ENCODE results near the gene MYADML2. TPM values are rescaled to one million over a fixed set of nuclear protein-coding genes. Genes with fewer than 3 reads are reported as not detected.
A peak's percentile ranks its signal among the peaks of the same experiment; 100 is the strongest.

The MYADML2 gene
- total RNA-seq, 1 donor from 2014 or later, result not detected

- TF ChIP-seq CTCF (IDR thresholded peaks at IDR 0.05; ENCODE audit: insufficient read depth, low read length, severe bottlenecking), result no peak
- H3K4me3 ChIP-seq (ENCODE audit: low read depth, low read length), result no peak overlapping the region
- H3K36me3 ChIP-seq (ENCODE audit: control insufficient read depth, insufficient read depth, low read length), result no peaks in the 10 kb centered on the region
- no peak for DNase-seq (ENCODE audit: low read depth)
- no peaks in the 10 kb centered on the region for H3K27me3 ChIP-seq (ENCODE audit: control insufficient read depth, insufficient read depth, low read length)
- FAIRE-seq, result no peak
Measured at GRCh38 chr17:81951785-81952684, 5.0 kb upstream of the MYADML2 start.

- H3K36me3 ChIP-seq (ENCODE audit: control insufficient read depth, insufficient read depth, low read length), result no peaks in the 10 kb centered on the region
- no peak for TF ChIP-seq CTCF (IDR thresholded peaks at IDR 0.05; ENCODE audit: insufficient read depth, low read length, severe bottlenecking)
- no peak overlapping the region for H3K4me3 ChIP-seq (ENCODE audit: low read depth, low read length)
- H3K27me3 ChIP-seq (ENCODE audit: control insufficient read depth, insufficient read depth, low read length), result no peaks in the 10 kb centered on the region
- no peak for DNase-seq (ENCODE audit: low read depth)
- FAIRE-seq, result peak; percentile 62
Measured at GRCh38 chr17:81950501-81950900, 3.5 kb upstream of the MYADML2 start.

- no peak for TF ChIP-seq CTCF (IDR thresholded peaks at IDR 0.05; ENCODE audit: insufficient read depth, low read length, severe bottlenecking)
- Histone ChIP-seq H3K27me3 (ENCODE audit: control insufficient read depth, insufficient read depth, low read length) (no peaks in the 10 kb centered on the region), H3K4me3 (ENCODE audit: low read depth, low read length) (no peak overlapping the region), H3K36me3 (ENCODE audit: control insufficient read depth, insufficient read depth, low read length) (no peaks in the 10 kb centered on the region)
- no peak for FAIRE-seq
- DNase-seq (ENCODE audit: low read depth), result no peak
Measured at GRCh38 chr17:81948635-81949378, 1.8 kb upstream of the MYADML2 start.

- TF ChIP-seq CTCF (IDR thresholded peaks at IDR 0.05; ENCODE audit: insufficient read depth, low read length, severe bottlenecking), result no peak
- no peaks in the 10 kb centered on the region for H3K27me3 ChIP-seq (ENCODE audit: control insufficient read depth, insufficient read depth, low read length)
- FAIRE-seq (no peak), DNase-seq (ENCODE audit: low read depth) (no peak)
- H3K36me3 ChIP-seq (ENCODE audit: control insufficient read depth, insufficient read depth, low read length), result no peaks in the 10 kb centered on the region
- no peak overlapping the region for H3K4me3 ChIP-seq (ENCODE audit: low read depth, low read length)
Measured at GRCh38 chr17:81944858-81945257, 2.2 kb downstream of the MYADML2 start.

GRCh38 chr17:81942167-81942553 is 4.9 kb downstream of the MYADML2 start:
- no peak overlapping the region for H3K4me3 ChIP-seq (ENCODE audit: low read depth, low read length)
- no peaks in the 10 kb centered on the region for H3K27me3 ChIP-seq (ENCODE audit: control insufficient read depth, insufficient read depth, low read length)
- TF ChIP-seq CTCF (IDR thresholded peaks at IDR 0.05; ENCODE audit: insufficient read depth, low read length, severe bottlenecking), result no peak
- H3K36me3 ChIP-seq (ENCODE audit: control insufficient read depth, insufficient read depth, low read length), result no peaks in the 10 kb centered on the region
- FAIRE-seq (no peak), DNase-seq (ENCODE audit: low read depth) (no peak)
